HCT116 (cell line): ENCODE results near the gene CHST9. TPM values are rescaled to one million over a fixed set of nuclear protein-coding genes. Genes with fewer than 3 reads are reported as not detected.

Source experiments
- ATAC-seq: fragments of 200-7000 bp; cut with Tn5 transposase; 2 replicates; pipeline ENCODE4 v1.9.1; 2020; ENCODE audit warnings: mild to moderate bottlenecking, moderate library complexity
- BruUV-seq: library from RNA; stranded (reverse); fragments of 400-500 nt; replicated peaks from 2 replicates; lab custom pipeline; 2021; lab: Mats Ljungman, UMichigan
- CTCF ChIA-PET: fragments of 300-600 bp; sonication (Branson Sonifier 250); formaldehyde crosslinking; loops from one replicate; lab custom pipeline; 2021; ENCODE audit warnings: antibody characterized with exemption; lab: Charles Lee
- POLR2A ChIA-PET: fragments of 300-600, 350-600 bp; sonication (Branson Sonifier 250); formaldehyde crosslinking; loops from one replicate; lab custom pipeline; 2021; ENCODE audit warnings: antibody characterized with exemption; lab: Charles Lee
- RAD21 ChIA-PET, 2 experiments: fragments of 300-600 bp; sonication (Branson Sonifier 250); formaldehyde crosslinking; loops; one replicate each; lab custom pipeline; 2023; ENCODE audit warnings: low total read pairs in 2 of 2; ENCODE audit not compliant: uncharacterized antibody in 2 of 2, unreplicated experiment in 2 of 2, low non-redundant PET in 1 of 2; lab: Charles Lee
- DNase-seq: peaks from one replicate; pipeline ENCODE4 v3.0.0-alpha.2; 2010; ENCODE audit warnings: low read depth, low spot score
- H2AFZ ChIP-seq: fragments of 200-600 bp; shearing (Covaris generic), sonication (generic); 2 replicates; pipeline ENCODE4 v1.6.1; 2017; ENCODE audit warnings: low read depth, mixed run types, mixed read lengths, antibody characterized with exemption, low read length; ENCODE audit not compliant: poor library complexity, severe bottlenecking
- H3K27ac ChIP-seq: 2 replicates; pipeline ENCODE4 v1.5.1; 2012; ENCODE audit warnings: low read depth, low read length
- H3K27me3 ChIP-seq: fragments of 200-600 bp; sonication (generic); 2 replicates; pipeline ENCODE4 v1.6.1; 2016; ENCODE audit warnings: mixed run types, low read length, mixed read lengths; ENCODE audit not compliant: insufficient read depth
- H3K36me3 ChIP-seq, 2 experiments: fragments of 200-500 bp in 1 of 2; fragments of 200-600 bp in 1 of 2; sonication (Bioruptor generic) in 1 of 2; sonication (generic) in 1 of 2; 2 replicates each; pipeline versions ENCODE4 v1.5.1 to v1.6.1; 2014 to 2016; ENCODE audit warnings: low read length in 2 of 2, inconsistent platforms in 1 of 2, mixed read lengths in 1 of 2, mixed run types in 1 of 2; ENCODE audit not compliant: insufficient read depth in 2 of 2, control insufficient read depth in 1 of 2
- H3K4me1 ChIP-seq, 2 experiments: fragments of 200-600 bp in 1 of 2; sonication (generic) in 1 of 2; 2 replicates each; pipeline versions ENCODE4 v1.5.1 to v1.6.1; 2012 to 2017; ENCODE audit warnings: low read length in 2 of 2, inconsistent platforms in 1 of 2, mild to moderate bottlenecking in 1 of 2, mixed read lengths in 1 of 2, mixed run types in 1 of 2, moderate library complexity in 1 of 2; ENCODE audit not compliant: insufficient read depth in 2 of 2, control insufficient read depth in 1 of 2
- H3K4me2 ChIP-seq: fragments of 200-600 bp; sonication (generic); 2 replicates; pipeline ENCODE4 v1.6.1; 2017; ENCODE audit warnings: mixed run types, low read length, mixed read lengths
- H3K4me3 ChIP-seq, 2 experiments: fragments of 200-600 bp in 1 of 2; sonication (generic) in 1 of 2; replicated peaks in 1 of 2; 2 replicates each; pipeline ENCODE4 v1.5.1; 2011 to 2016; ENCODE audit warnings: low read length in 2 of 2, control low read depth in 1 of 2, low read depth in 1 of 2, mild to moderate bottlenecking in 1 of 2, mixed read lengths in 1 of 2, mixed run types in 1 of 2
- H3K79me2 ChIP-seq: fragments of 200-600 bp; sonication (generic); 2 replicates; pipeline ENCODE4 v1.6.1; 2017; ENCODE audit warnings: mild to moderate bottlenecking, mixed run types, low read length, moderate library complexity, mixed read lengths; ENCODE audit not compliant: insufficient read depth
- H3K9ac ChIP-seq: fragments of 200-600 bp; sonication (generic); 2 replicates; pipeline ENCODE4 v1.6.1; 2016; ENCODE audit warnings: low read length, mixed read lengths
- H3K9me2 ChIP-seq: fragments of 200-600 bp; sonication (generic), shearing (Covaris generic); 2 replicates; pipeline ENCODE4 v1.6.1; 2017; ENCODE audit warnings: mixed run types, mild to moderate bottlenecking, moderate library complexity; ENCODE audit not compliant: insufficient read depth
- H3K9me3 ChIP-seq, 2 experiments: fragments of 200-500 bp in 1 of 2; fragments of 200-600 bp in 1 of 2; sonication (Bioruptor generic) in 1 of 2; sonication (generic) in 1 of 2; 2 replicates each; pipeline ENCODE4 v1.6.1; 2014 to 2017; ENCODE audit warnings: low read length in 2 of 2, mixed read lengths in 2 of 2, inconsistent platforms in 1 of 2, low read depth in 1 of 2, mild to moderate bottlenecking in 1 of 2, mixed run types in 1 of 2, moderate library complexity in 1 of 2; ENCODE audit not compliant: control insufficient read depth in 1 of 2, insufficient read depth in 1 of 2
- H4K20me1 ChIP-seq: fragments of 200-600 bp; sonication (generic), shearing (Covaris generic); 2 replicates; pipeline ENCODE4 v1.6.1; 2017; ENCODE audit warnings: mixed run types, mild to moderate bottlenecking, moderate library complexity; ENCODE audit not compliant: insufficient read depth
- CBX3 ChIP-seq: IDR thresholded peaks from 2 replicates; pipeline ENCODE4 v1.6.1; 2012; ENCODE audit warnings: low read depth
- CEBPB ChIP-seq: IDR thresholded peaks from 2 replicates; pipeline ENCODE4 v1.6.1; 2012; ENCODE audit warnings: low read depth
- EGR1 ChIP-seq: IDR thresholded peaks from 2 replicates; pipeline ENCODE4 v1.6.1; 2012; ENCODE audit warnings: low read depth
- EZH2 ChIP-seq: fragments of 200-600 bp; sonication (generic); IDR thresholded peaks from 2 replicates; pipeline ENCODE4 v1.6.1; 2017; ENCODE audit warnings: antibody characterized with exemption, mixed run types
- EZH2phosphoT487 ChIP-seq: fragments of 200-600 bp; IDR thresholded peaks from 2 replicates; pipeline ENCODE4 v1.6.1; 2018; ENCODE audit warnings: antibody characterized with exemption, borderline replicate concordance
- FOSL1 ChIP-seq: IDR thresholded peaks from 2 replicates; pipeline ENCODE4 v1.6.1; 2012; ENCODE audit warnings: low read depth
- POLR2AphosphoS5 ChIP-seq: IDR thresholded peaks from 2 replicates; pipeline ENCODE4 v1.6.1; 2011; ENCODE audit warnings: mild to moderate bottlenecking, low read depth, low read length, moderate library complexity
- RAD21 ChIP-seq: IDR thresholded peaks from 2 replicates; pipeline ENCODE4 v1.6.1; 2012; ENCODE audit warnings: low read depth, mild to moderate bottlenecking
- SIN3A ChIP-seq: IDR thresholded peaks from 2 replicates; pipeline ENCODE4 v1.6.1; 2012; ENCODE audit warnings: low read depth
- SP1 ChIP-seq: IDR thresholded peaks from 2 replicates; pipeline ENCODE4 v1.6.1; 2012; ENCODE audit warnings: low read depth
- SRF ChIP-seq: IDR thresholded peaks from 2 replicates; pipeline ENCODE4 v1.6.1; 2012; ENCODE audit warnings: low read depth
- TCF7L2 ChIP-seq: IDR thresholded peaks from 2 replicates; pipeline ENCODE4 v1.7.0; 2011; ENCODE audit warnings: borderline replicate concordance, inconsistent platforms; ENCODE audit not compliant: insufficient read depth, insufficient read length; ENCODE audit errors: extremely low read depth
- YY1 ChIP-seq: IDR thresholded peaks from 2 replicates; pipeline ENCODE4 v1.6.1; 2011; ENCODE audit warnings: low read length, low read depth, moderate library complexity, mild to moderate bottlenecking; ENCODE audit not compliant: insufficient replicate concordance; ENCODE audit errors: extremely low read depth
- ZFX ChIP-seq: fragments of 450-650 bp; IDR thresholded peaks from 2 replicates; pipeline ENCODE4 v1.6.1; 2017
- intact Hi-C: fragments of 100-400 bp; cut with micrococcal nuclease; formaldehyde crosslinking; loops from 2 replicates; pipeline ENCODE4 v1.10.0; 2022
- total RNA-seq: library from RNA; stranded (reverse); gene quantifications from one replicate; pipeline ENCODE4 v1.2.1, GENCODE V29; 2021; ENCODE audit not compliant: unreplicated experiment
- TF ChIP-seq, protein P1 (sequence below), 3 experiments: fragments of 200-600 bp in 1 of 3; sonication (generic) in 1 of 3; IDR thresholded peaks in 2 of 3; conservative IDR thresholded peaks in 1 of 3; 2 replicates each; pipeline ENCODE4 v1.5.1; 2012 to 2017; ENCODE audit warnings: low read depth in 2 of 3, low read length in 2 of 3, antibody characterized with exemption in 1 of 3, borderline replicate concordance in 1 of 3, control low read depth in 1 of 3, mild to moderate bottlenecking in 1 of 3, mixed read lengths in 1 of 3, mixed run types in 1 of 3, moderate library complexity in 1 of 3; ENCODE audit not compliant: insufficient read depth in 1 of 3
- TF ChIP-seq, protein P2 (sequence below): IDR thresholded peaks from 2 replicates; pipeline ENCODE4 v1.6.1; 2012; ENCODE audit warnings: low read depth
- TF ChIP-seq, protein P3 (sequence below): IDR thresholded peaks from 2 replicates; pipeline ENCODE4 v1.6.1; 2012

The CHST9 gene
- total RNA-seq, 1 experiment from 2014 or later, result not detected

DNA sequence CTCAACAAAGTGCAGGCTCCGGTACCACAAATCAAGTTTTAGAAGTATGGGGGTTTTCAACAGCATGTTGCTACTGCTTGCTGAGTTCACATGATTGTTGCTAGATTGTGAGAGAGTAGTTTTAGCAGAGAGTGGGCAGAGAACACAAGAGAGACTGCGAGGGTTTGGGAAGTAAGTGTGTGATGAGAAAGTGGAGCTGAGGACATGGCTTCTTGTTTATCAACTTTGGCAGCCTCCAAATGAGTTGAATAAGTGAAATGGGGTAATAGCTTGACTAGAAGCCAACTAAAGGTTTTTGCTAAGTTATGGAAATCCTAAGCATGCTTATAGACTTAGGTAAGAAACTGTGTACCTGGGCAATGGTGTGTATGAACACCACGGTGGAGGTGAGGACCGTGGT is 135.1 kb downstream of the CHST9 start:
- ATAC-seq (no peak), DNase-seq (no peak)
- H3K27me3 ChIP-seq, result no peaks in the 10 kb centered on the region
- intact Hi-C loops, result no loop called here
- no TSS peak for BruUV-seq
- no peaks in the 10 kb centered on the region for H3K9me2 ChIP-seq
- H3K4me1 ChIP-seq, result no peaks in the 10 kb centered on the region
- ChIA-PET CTCF (no interaction called here), RAD21 (no interaction called here), POLR2A (no interaction called here)
- no peak for TF ChIP-seq CBX3
- TF ChIP-seq CEBPB, result no peak
- TF ChIP-seq EGR1, result no peak
- no peak for TF ChIP-seq TCF7L2
- no peak for TF ChIP-seq YY1
- TF ChIP-seq FOSL1, result no peak
- no peak for TF ChIP-seq EZH2
- TF ChIP-seq, protein P1, sequence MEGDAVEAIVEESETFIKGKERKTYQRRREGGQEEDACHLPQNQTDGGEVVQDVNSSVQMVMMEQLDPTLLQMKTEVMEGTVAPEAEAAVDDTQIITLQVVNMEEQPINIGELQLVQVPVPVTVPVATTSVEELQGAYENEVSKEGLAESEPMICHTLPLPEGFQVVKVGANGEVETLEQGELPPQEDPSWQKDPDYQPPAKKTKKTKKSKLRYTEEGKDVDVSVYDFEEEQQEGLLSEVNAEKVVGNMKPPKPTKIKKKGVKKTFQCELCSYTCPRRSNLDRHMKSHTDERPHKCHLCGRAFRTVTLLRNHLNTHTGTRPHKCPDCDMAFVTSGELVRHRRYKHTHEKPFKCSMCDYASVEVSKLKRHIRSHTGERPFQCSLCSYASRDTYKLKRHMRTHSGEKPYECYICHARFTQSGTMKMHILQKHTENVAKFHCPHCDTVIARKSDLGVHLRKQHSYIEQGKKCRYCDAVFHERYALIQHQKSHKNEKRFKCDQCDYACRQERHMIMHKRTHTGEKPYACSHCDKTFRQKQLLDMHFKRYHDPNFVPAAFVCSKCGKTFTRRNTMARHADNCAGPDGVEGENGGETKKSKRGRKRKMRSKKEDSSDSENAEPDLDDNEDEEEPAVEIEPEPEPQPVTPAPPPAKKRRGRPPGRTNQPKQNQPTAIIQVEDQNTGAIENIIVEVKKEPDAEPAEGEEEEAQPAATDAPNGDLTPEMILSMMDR (IDR thresholded peaks at IDR 0.05 in 2 of 3, conservative IDR thresholded peaks at IDR 0.05 in 1 of 3; ENCODE audit: borderline replicate concordance in 1 of 3, insufficient read depth in 1 of 3, low read depth in 2 of 3, low read length in 2 of 3), result no peak
- TF ChIP-seq EZH2phosphoT487, result no peak
- TF ChIP-seq, protein P2, sequence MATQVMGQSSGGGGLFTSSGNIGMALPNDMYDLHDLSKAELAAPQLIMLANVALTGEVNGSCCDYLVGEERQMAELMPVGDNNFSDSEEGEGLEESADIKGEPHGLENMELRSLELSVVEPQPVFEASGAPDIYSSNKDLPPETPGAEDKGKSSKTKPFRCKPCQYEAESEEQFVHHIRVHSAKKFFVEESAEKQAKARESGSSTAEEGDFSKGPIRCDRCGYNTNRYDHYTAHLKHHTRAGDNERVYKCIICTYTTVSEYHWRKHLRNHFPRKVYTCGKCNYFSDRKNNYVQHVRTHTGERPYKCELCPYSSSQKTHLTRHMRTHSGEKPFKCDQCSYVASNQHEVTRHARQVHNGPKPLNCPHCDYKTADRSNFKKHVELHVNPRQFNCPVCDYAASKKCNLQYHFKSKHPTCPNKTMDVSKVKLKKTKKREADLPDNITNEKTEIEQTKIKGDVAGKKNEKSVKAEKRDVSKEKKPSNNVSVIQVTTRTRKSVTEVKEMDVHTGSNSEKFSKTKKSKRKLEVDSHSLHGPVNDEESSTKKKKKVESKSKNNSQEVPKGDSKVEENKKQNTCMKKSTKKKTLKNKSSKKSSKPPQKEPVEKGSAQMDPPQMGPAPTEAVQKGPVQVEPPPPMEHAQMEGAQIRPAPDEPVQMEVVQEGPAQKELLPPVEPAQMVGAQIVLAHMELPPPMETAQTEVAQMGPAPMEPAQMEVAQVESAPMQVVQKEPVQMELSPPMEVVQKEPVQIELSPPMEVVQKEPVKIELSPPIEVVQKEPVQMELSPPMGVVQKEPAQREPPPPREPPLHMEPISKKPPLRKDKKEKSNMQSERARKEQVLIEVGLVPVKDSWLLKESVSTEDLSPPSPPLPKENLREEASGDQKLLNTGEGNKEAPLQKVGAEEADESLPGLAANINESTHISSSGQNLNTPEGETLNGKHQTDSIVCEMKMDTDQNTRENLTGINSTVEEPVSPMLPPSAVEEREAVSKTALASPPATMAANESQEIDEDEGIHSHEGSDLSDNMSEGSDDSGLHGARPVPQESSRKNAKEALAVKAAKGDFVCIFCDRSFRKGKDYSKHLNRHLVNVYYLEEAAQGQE, result no peak
- no peak for TF ChIP-seq SRF
- no peak for TF ChIP-seq ZFX
- TF ChIP-seq RAD21, result no peak
- TF ChIP-seq, protein P3, sequence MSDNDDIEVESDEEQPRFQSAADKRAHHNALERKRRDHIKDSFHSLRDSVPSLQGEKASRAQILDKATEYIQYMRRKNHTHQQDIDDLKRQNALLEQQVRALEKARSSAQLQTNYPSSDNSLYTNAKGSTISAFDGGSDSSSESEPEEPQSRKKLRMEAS, result no peak
- no peak for TF ChIP-seq SP1
- no peak for TF ChIP-seq POLR2AphosphoS5
- TF ChIP-seq SIN3A, result no peak
- H2AFZ ChIP-seq, result no peak overlapping the region
- no peaks in the 10 kb centered on the region for H3K79me2 ChIP-seq
- no peak overlapping the region for H3K27ac ChIP-seq
- no peak overlapping the region for H3K4me2 ChIP-seq
- H4K20me1 ChIP-seq, result no peaks in the 10 kb centered on the region
- no peaks in the 10 kb centered on the region for H3K9me3 ChIP-seq
- H3K9ac ChIP-seq, result no peak overlapping the region
- no peaks in the 10 kb centered on the region for H3K36me3 ChIP-seq
- H3K4me3 ChIP-seq, result no peak overlapping the region
